Vagina (tissue), 2 donors: ENCODE measurements around the gene SCYL1. TPM values are rescaled to one million over a fixed set of nuclear protein-coding genes. Genes with fewer than 3 reads are reported as not detected.

Source experiments
- DNase-seq, 2 donors: peaks; one replicate each; pipeline ENCODE4 v3.0.0-alpha.2; 2017; ENCODE audit errors: extremely low spot score in 2 of 2
- H3K27ac ChIP-seq: fragments of 200-600 bp; sonication (generic); one replicate; pipeline ENCODE4 v1.5.1; 2019
- H3K27me3 ChIP-seq: fragments of 200-600 bp; sonication (generic); one replicate; pipeline ENCODE4 v1.5.1; 2019
- H3K36me3 ChIP-seq, 2 donors: fragments of 200-600 bp; sonication (generic); one replicate each; pipeline ENCODE4 v1.5.1; 2017 to 2019
- H3K4me1 ChIP-seq: fragments of 200-600 bp; sonication (generic); one replicate; pipeline ENCODE4 v1.5.1; 2019
- H3K4me3 ChIP-seq, 2 donors: fragments of 200-600 bp; sonication (generic); 1 replicate in 1 of 2; 2 replicates in 1 of 2; pipeline ENCODE4 v1.5.1; 2016 to 2019
- H3K9me3 ChIP-seq: fragments of 200-600 bp; sonication (generic); one replicate; pipeline ENCODE4 v1.5.1; 2019
- CTCF ChIP-seq, 3 experiments: fragments of 450-650 bp in 2 of 3; fragments of 200-600 bp in 1 of 3; sonication (generic) in 1 of 3; IDR thresholded peaks; one replicate each; pipeline ENCODE4 v1.5.1; 2017 to 2019; ENCODE audit warnings: antibody characterized with exemption in 3 of 3, mild to moderate bottlenecking in 2 of 3, moderate library complexity in 2 of 3
- POLR2A ChIP-seq, 2 donors: fragments of 450-650 bp; IDR thresholded peaks; one replicate each; pipeline ENCODE4 v1.6.1; 2017; ENCODE audit warnings: antibody characterized with exemption in 2 of 2, mild to moderate bottlenecking in 2 of 2, moderate library complexity in 2 of 2
- POLR2AphosphoS5 ChIP-seq, 2 donors: sonication (generic); formaldehyde crosslinking; IDR thresholded peaks; one replicate each; pipeline ENCODE4 v1.9.0; 2017; ENCODE audit warnings: antibody characterized with exemption in 2 of 2, mild to moderate bottlenecking in 2 of 2, low read depth in 1 of 2; ENCODE audit not compliant: insufficient read depth in 1 of 2
- intact Hi-C: fragments of 100-400 bp; cut with DNase I; formaldehyde crosslinking; loops from one replicate; pipeline ENCODE4 v1.15.1; 2023
- total RNA-seq: library from RNA; depleted of rRNA; stranded (reverse); fragments of >200 nt; gene quantifications from one replicate; pipeline ENCODE4 v1.2.3, GENCODE V29; 2016

SCYL1 gene
- total RNA-seq, 1 donor from 2014 or later: 77.3 TPM

- no peak for DNase-seq
- intact Hi-C loops: no loop called here
- Histone ChIP-seq H3K9me3 (no peaks in the 10 kb centered on the region), H3K27me3 (no peaks in the 10 kb centered on the region), H3K4me3 (no peak overlapping the region), H3K4me1 (peaks cover 96% of the 10 kb centered on the region), H3K27ac (peak overlapping the region; percentile 100), H3K36me3 (no peaks in the 10 kb centered on the region)
- no peak for TF ChIP-seq POLR2A (IDR thresholded peaks at IDR 0.05)
- TF ChIP-seq CTCF (IDR thresholded peaks at IDR 0.05): no peak
- no peak for TF ChIP-seq POLR2AphosphoS5 (IDR thresholded peaks at IDR 0.05; ENCODE audit: insufficient read depth in 1 of 2, low read depth in 1 of 2)
These were observed 33.8 kb upstream of the SCYL1 start for GRCh38 chr11:65491163-65491465.

GRCh38 chr11:65491614-65492386, 33.1 kb upstream of the SCYL1 start:
- no peaks in the 10 kb centered on the region for H3K9me3 ChIP-seq
- peaks cover 96% of the 10 kb centered on the region for H3K4me1 ChIP-seq
- H3K36me3 ChIP-seq: no peaks in the 10 kb centered on the region
- intact Hi-C loops: no loop called here
- H3K27me3 ChIP-seq: no peaks in the 10 kb centered on the region
- peak in 1 of 2 donors; percentile 94 for DNase-seq
- H3K4me3 ChIP-seq: no peak overlapping the region
- peak overlapping the region; percentile 100 for H3K27ac ChIP-seq
- TF ChIP-seq POLR2AphosphoS5 (IDR thresholded peaks at IDR 0.05; ENCODE audit: insufficient read depth in 1 of 2, low read depth in 1 of 2) (peak; percentile 65 to 75), CTCF (IDR thresholded peaks at IDR 0.05) (no peak), POLR2A (IDR thresholded peaks at IDR 0.05) (no peak)

- intact Hi-C loops: no loop called here
- Histone ChIP-seq H3K9me3 (no peaks in the 10 kb centered on the region), H3K27me3 (no peaks in the 10 kb centered on the region), H3K4me3 (peak overlapping the region in 1 of 2 donors; percentile 7), H3K27ac (peak overlapping the region; percentile 100), H3K36me3 (no peaks in the 10 kb centered on the region), H3K4me1 (peaks cover 92% of the 10 kb centered on the region)
- no peak for TF ChIP-seq CTCF (IDR thresholded peaks at IDR 0.05)
- TF ChIP-seq POLR2AphosphoS5 (IDR thresholded peaks at IDR 0.05; ENCODE audit: insufficient read depth in 1 of 2, low read depth in 1 of 2): no peak
- no peak for TF ChIP-seq POLR2A (IDR thresholded peaks at IDR 0.05)
- DNase-seq: no peak
These were observed 32.6 kb upstream of the SCYL1 start for GRCh38 chr11:65492387-65492636.

GRCh38 chr11:65492637-65493366, 32.1 kb upstream of the SCYL1 start:
- Histone ChIP-seq H3K4me1 (peaks cover 91% of the 10 kb centered on the region), H3K4me3 (peak overlapping the region; percentile 7 to 8)
- DNase-seq: no peak

More at GRCh38 chr11:65492637-65493366, 32.1 kb upstream of the SCYL1 start:
- no peaks in the 10 kb centered on the region for H3K9me3 ChIP-seq
- H3K27ac ChIP-seq: peak overlapping the region; percentile 100
- no peaks in the 10 kb centered on the region for H3K27me3 ChIP-seq
- TF ChIP-seq POLR2AphosphoS5 (IDR thresholded peaks at IDR 0.05; ENCODE audit: insufficient read depth in 1 of 2, low read depth in 1 of 2) (peak; percentile 54 to 87), POLR2A (IDR thresholded peaks at IDR 0.05) (no peak), CTCF (IDR thresholded peaks at IDR 0.05) (no peak)
- H3K36me3 ChIP-seq: no peaks in the 10 kb centered on the region
- intact Hi-C loops: no loop called here
